ENCODE measurements around the gene HNRNPLL.

HNRNPLL gene

GRCh38 chr2:38592951-38593350 lies 9.8 kb downstream of the HNRNPLL start:
- DNase-seq (ENCODE audit: low read depth in 2 of 2) = no peak

GRCh38 chr2:38591152-38591551 lies 11.6 kb downstream of the HNRNPLL start:
- no peak for DNase-seq (ENCODE audit: low read depth in 2 of 2)

DNA sequence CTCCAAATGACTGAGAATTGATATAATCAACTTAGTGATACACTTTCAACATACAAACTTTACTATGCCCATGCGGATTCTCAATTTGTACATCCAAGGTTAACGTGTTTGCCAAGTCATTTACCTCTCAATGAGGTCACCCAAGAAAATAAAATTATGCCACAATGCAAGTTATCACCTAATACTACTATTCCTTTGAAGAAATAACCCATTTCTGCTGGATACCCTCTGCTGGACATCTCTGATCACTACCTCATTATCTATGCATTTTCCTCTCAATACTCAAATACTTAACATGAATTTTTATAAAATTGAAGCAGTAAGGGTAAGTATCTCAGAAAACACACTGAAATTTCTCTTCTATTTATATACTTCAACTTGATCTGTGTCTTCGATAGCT lies 12.7 kb downstream of the HNRNPLL start:
- DNase-seq (ENCODE audit: low read depth in 2 of 2) = no peak

- DNase-seq (ENCODE audit: low read depth in 2 of 2) = no peak
Observed at GRCh38 chr2:38586931-38587330, 15.8 kb downstream of the HNRNPLL start.

DNA sequence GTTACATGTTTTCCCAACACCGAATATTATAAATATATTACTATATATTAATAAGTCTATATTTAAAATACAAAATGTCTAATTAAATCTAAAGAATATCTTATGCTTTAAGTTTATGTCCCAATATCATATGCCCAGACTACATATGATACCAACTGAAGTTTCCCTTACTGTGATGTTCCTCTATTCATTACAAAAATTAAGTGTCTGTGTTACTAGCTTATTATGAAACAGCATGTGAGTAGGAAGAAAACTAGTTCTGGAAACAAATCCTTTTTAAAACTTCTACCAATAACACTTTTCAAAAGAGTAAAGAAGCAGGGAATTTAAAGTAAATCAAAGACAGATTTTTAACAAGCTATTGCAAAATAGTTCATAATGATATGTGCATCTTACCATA lies 17.8 kb downstream of the HNRNPLL start:
- no peak for DNase-seq (ENCODE audit: low read depth in 2 of 2)

DNA sequence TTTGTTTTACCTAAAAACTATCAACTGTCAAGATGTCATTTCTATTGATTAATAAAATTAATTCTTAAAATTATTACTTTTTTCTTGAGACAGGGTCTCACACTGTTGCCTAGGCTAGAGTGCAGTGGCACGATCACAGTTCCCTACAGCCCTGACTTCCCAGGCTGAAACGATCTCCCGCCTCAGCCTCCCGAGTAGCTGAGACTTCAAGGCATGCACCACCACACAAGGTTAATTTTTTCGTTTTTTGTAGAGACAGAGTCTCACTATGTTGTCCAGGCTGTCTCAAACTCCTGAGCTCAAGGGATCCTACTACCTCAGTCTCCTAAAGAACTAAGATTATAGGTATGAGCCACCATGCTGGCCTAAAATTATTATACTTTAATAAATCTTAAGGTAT lies 18.7 kb downstream of the HNRNPLL start:
- DNase-seq (ENCODE audit: low read depth in 2 of 2) = no peak

DNA sequence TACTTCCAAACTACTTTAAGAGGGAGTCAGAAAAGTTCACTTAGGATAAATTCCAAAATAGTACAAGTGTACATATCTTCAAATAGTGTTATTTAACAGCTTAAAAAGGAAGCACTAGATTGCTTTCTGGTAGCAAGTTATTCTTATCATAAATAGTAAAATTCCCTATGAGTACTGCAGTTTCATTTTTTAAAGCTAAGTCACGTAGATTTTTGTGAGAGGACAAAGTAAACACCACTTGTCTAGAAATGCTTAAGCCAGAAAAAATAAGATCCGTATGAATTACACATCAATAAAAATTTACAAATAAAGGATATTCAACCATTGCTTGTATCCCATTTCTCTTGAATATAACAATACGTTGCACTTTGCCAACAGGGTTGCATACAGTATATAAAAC lies 19.2 kb downstream of the HNRNPLL start:
- no peak for DNase-seq (ENCODE audit: low read depth in 2 of 2)

- no peak for DNase-seq (ENCODE audit: low read depth in 2 of 2)
Observed at GRCh38 chr2:38581193-38582147, 21.3 kb downstream of the HNRNPLL start.

- no peak for DNase-seq (ENCODE audit: low read depth in 2 of 2)
Observed at GRCh38 chr2:38580115-38580636, 22.6 kb downstream of the HNRNPLL start.

DNA sequence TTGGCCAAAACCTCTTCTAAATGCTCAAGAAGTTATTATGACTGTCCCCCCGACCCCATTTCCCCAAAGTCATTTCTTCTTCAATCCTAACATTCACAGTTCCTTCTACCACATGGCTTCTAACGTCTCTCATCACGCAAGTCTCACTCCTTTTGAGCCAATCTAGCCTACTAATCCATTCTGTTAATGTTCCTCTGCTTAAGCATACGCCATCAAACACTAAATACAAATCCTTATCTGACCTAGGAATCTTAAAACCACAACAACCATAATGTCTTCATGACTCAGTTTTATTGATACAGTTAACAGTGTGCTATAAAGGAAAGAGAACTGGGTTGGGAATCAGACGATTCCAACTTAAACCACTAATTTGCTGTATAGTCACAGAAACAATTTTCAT lies 23.9 kb downstream of the HNRNPLL start:
- DNase-seq (ENCODE audit: low read depth in 2 of 2) = no peak

- no peak for DNase-seq (ENCODE audit: low read depth in 2 of 2)
Observed at GRCh38 chr2:38574278-38574677, 28.4 kb downstream of the HNRNPLL start.

GRCh38 chr2:38572167-38572566 lies 30.6 kb downstream of the HNRNPLL start:
- no peak for DNase-seq (ENCODE audit: low read depth in 2 of 2)

- no peak for DNase-seq (ENCODE audit: low read depth in 2 of 2)
Observed at GRCh38 chr2:38571193-38571592, 31.5 kb downstream of the HNRNPLL start.

DNA sequence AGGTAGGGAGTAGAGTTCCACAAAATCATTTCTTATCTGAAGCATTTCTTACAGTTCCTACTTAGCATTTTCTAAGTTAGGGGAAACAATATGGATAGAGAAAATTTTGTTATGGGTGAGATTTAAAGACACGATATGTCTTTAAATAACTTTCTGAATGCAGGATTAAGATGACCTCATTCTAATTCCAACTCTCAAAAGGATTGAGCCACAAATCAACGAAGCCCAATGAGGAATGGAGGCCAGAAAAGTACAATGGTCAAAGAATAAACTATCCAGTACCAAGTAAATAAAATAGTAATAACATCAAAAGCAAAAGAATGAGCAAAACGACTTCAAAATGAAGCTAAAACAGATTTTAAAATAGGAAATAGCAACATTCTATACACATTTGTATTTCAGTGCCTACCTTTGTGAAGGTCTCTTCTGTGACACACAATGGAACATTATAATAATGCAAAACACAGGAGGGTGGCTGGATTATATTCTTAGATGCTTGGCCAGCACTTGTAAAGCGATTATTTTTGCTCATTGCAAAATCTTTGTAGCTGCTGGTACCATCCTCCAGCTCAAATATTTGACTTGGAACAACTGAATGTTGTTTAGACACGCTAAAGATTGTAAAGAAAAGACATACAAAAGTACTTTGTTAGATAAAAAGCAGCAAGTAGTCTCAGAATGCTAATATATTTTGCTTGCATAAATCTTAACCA lies 33.8 kb downstream of the HNRNPLL start:
- no peak for DNase-seq (ENCODE audit: low read depth in 2 of 2)

DNA sequence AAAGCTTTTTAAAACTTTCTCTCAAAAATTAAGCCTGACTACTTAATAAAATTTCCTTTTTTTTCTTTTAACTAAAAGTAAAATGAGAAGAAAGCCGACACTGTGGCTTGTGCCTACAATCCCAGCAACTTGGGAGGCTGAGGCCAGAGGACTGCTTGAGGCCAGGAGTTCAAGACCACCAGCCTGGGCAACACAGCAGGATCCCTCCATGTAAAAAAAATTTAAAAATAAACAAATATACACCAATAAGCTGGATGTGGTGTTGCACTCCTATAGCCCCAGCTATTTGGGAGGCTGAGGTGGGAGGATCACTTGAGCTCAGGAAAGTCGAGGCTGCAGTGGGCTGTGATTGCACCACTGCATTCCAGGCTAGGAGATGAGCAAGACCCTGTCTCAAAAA lies 37.4 kb downstream of the HNRNPLL start:
- no peak for DNase-seq (ENCODE audit: low read depth in 2 of 2)

DNA sequence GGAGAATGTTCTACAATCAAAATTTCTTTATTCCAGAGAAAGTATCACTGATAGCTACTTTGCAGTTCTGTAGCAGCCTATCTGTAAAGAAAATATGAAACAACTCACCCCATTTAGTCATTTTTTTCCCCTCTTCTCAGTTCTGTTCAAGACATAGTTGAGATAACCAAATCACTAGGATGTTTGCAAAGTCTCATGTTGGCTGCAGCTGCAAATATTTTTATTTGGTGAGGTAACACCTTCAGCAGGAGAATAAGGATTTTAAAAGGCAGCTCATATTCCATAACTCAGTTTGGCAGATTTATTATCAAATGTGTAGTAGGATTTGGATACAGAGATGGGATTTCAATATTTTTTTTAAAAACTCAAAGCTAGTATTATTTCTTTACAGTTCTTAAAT lies 41.0 kb downstream of the HNRNPLL start:
- no peak for DNase-seq (ENCODE audit: low read depth in 2 of 2)

- no peak for DNase-seq (ENCODE audit: low read depth in 2 of 2)
Observed at GRCh38 chr2:38560092-38560491, 42.6 kb downstream of the HNRNPLL start.

DNA sequence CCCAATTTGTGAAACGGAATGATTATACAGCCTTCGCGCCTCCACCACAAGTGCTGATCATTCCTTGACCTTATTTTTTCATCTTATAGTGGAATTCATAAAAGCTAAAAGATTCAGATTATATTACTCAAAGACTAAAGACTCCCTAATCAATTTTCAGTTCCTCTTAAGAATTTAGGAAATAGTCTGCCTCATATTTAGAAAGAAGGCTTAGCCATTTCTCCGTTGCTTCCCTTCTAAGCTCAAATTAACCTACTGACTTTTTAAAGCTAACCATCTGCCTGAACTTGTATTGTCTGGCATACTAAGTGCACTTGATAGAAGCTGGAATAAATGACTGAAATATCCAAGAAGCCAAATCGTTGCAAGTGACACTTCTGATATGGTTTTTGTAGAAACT lies 44.7 kb downstream of the HNRNPLL start:
- DNase-seq (ENCODE audit: low read depth in 2 of 2) = no peak

- no peak for DNase-seq (ENCODE audit: low read depth in 2 of 2)
Observed at GRCh38 chr2:38557217-38557616, 45.5 kb downstream of the HNRNPLL start.

DNA sequence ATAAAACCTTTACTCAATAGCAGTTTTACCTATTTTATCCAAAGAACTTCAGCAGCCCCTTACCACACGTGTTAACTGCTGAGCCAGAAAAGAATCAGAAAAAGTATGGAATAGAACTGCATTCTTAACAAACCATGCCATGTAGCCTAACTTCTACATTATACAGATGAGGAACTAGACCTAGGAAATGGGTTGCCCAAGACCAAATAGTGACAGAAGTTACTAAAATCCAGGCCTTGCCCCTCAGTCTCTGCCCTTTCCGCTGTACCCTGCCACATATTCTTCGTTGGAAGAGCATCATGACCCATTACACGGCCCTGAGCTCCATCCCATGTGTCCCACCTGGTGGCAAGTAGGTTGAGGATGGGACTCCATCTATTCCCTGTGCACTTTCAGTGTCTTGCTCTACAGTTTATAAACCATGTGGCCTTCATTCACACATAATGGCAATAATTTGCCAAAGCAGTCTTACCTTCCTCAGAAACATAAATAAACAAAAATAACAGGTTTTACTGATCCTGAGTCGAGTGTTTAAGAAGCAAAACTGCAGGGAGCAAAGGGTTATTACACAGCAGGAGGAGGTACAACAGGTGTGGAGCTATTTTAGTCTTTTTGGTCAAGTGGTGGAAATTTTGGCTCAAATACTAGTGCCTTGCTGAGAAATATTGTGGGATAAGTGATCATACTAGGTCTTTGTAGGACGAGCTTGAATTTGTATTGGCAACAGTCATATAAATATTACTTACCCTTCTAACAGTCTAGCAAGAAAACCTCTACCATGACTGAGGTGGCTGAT lies 46.5 kb downstream of the HNRNPLL start:
- DNase-seq (ENCODE audit: low read depth in 2 of 2) = no peak

GRCh38 chr2:38554973-38555595 lies 47.6 kb downstream of the HNRNPLL start:
- no peak for DNase-seq (ENCODE audit: low read depth in 2 of 2)

GRCh38 chr2:38553554-38553953 lies 49.2 kb downstream of the HNRNPLL start:
- no peak for DNase-seq (ENCODE audit: low read depth in 2 of 2)
